Right cardiac atrium (tissue), 5 donors: ENCODE results near the gene NOL6. TPM values are rescaled to one million over a fixed set of nuclear protein-coding genes. Genes with fewer than 3 reads are reported as not detected.

Experiments used
- ATAC-seq, 2 donors: fragments of 200-7000 bp; cut with Tn5 transposase; one replicate each; pipeline versions ENCODE4 v1.8.0 to v1.9.1; 2020; ENCODE audit warnings: moderate library complexity in 2 of 2, mild to moderate bottlenecking in 1 of 2
- DNase-seq, 3 donors: peaks; one replicate each; pipeline ENCODE4 v3.0.0-alpha.2; 2020
- H3K27ac ChIP-seq: one replicate; pipeline ENCODE4 v1.5.1; 2013; ENCODE audit warnings: mild to moderate bottlenecking, low read length, control low read depth, moderate library complexity
- H3K27me3 ChIP-seq: one replicate; pipeline ENCODE4 v1.6.1; 2013; ENCODE audit not compliant: control insufficient read depth, insufficient read depth
- H3K4me1 ChIP-seq: one replicate; pipeline ENCODE4 v1.6.1; 2013; ENCODE audit warnings: low read length; ENCODE audit not compliant: control insufficient read depth, insufficient read depth
- H3K4me3 ChIP-seq: one replicate; pipeline ENCODE4 v1.5.1; 2013; ENCODE audit warnings: low read length, control low read depth
- H3K9me3 ChIP-seq: one replicate; pipeline ENCODE4 v1.6.1; 2013; ENCODE audit warnings: low read length; ENCODE audit not compliant: control insufficient read depth
- WGBS: extraction: QIAGEN DNeasy Blood & Tissue Kit; methylation state at CpG from one replicate; pipeline ENCODE4 v1.1.7; 2013; 5-methylcytosine and 5-hydroxymethylcytosine counted together
- intact Hi-C, 4 donors: fragments of 100-400 bp; cut with DNase I; formaldehyde crosslinking; loops; one replicate each; pipeline versions ENCODE4 v1.11.0 to v1.14.0; 2022 to 2023
- microRNA-seq, 2 donors: library from miRNA; unstranded; fragments of <30 nt; microRNA quantifications; one replicate each; pipeline ENCODE4 v1.2.0, GENCODE V29; 2020 to 2021
- polyA plus RNA-seq: library from polyadenylated mRNA; stranded (reverse); fragments of 200-250 nt; gene quantifications from one replicate; pipeline ENCODE4 v1.2.3, GENCODE V29; 2013
- total RNA-seq, 4 donors: library from RNA; stranded (reverse); fragmentation: NEBNext Ultra II Directional; extraction: Animal tissue kit (Norgen Biotek cat#: 25700); gene quantifications; one replicate each; pipeline ENCODE4 v1.2.1, GENCODE V29; 2021
- donor health status: healthy with polysubstance abuse.
- donor health status: DM: no; HTN: yes; CAD: no.
- donor health status: DM: no; HTN: no; CAD: no.
- donor health status: DM: no; HTN: yes; CAD: no; lungs with severe emphysema.
- donor health status: DM: yes; HTN: yes; CAD: no.

The NOL6 gene
- total and polyA plus RNA-seq, 5 donors = 13.5 to 24.6 (median 15.2) TPM

GRCh38 chr9:33415501-33416038 is 58.2 kb downstream of the NOL6 start:
- ATAC-seq (peak; percentile 79 to 80), DNase-seq (peak; percentile 72 to 93 (median 88))
- H3K9me3 ChIP-seq = no peaks in the 10 kb centered on the region
- no peaks in the 10 kb centered on the region for H3K4me1 ChIP-seq
- no peak overlapping the region for H3K4me3 ChIP-seq
- WGBS = 30% methylated on average over 9 of the region's 9 CpGs
- intact Hi-C loops = loop anchor here in 3 of 4 donors (2.0 to 5.0 kb wide), 3 partner anchors 41 to 43 kb away; no protein-coding TSS in a partner anchor
- no peaks in the 10 kb centered on the region for H3K27me3 ChIP-seq
- no peak overlapping the region for H3K27ac ChIP-seq

- no peaks in the 10 kb centered on the region for H3K9me3 ChIP-seq
- no peak overlapping the region for H3K27ac ChIP-seq
- no peak overlapping the region for H3K4me3 ChIP-seq
- no peaks in the 10 kb centered on the region for H3K4me1 ChIP-seq
- no peak for ATAC-seq
- intact Hi-C loops = loop anchor here in 3 of 4 donors (2.0 to 5.0 kb wide), 3 partner anchors 40 to 43 kb away; no protein-coding TSS in a partner anchor
- DNase-seq = no peak
- WGBS = 62% methylated on average over 13 of the region's 13 CpGs
- no peaks in the 10 kb centered on the region for H3K27me3 ChIP-seq
Observed at GRCh38 chr9:33414889-33415500, 58.7 kb downstream of the NOL6 start.

- no peak for ATAC-seq
- intact Hi-C loops = loop anchor here in 2 of 4 donors (2.0 kb wide), 2 partner anchors 39 to 41 kb away; no protein-coding TSS in a partner anchor
- Histone ChIP-seq H3K27me3 (no peaks in the 10 kb centered on the region), H3K9me3 (no peaks in the 10 kb centered on the region), H3K4me3 (no peak overlapping the region), H3K27ac (no peak overlapping the region), H3K4me1 (no peaks in the 10 kb centered on the region)
- 57% methylated on average over 3 of the region's 3 CpGs for WGBS
- DNase-seq = no peak
Observed at GRCh38 chr9:33414268-33414667, 59.5 kb downstream of the NOL6 start.

Small RNA genes lying within 50 kb of the gene (microRNA-seq; reads per million reads assigned to microRNA genes)
- 0 reads per million in 2 donors for gene MIR6851

Other genes with a start within 250 kb of the NOL6 start
- gene SPINK4, start 233.8 kb downstream of the NOL6 start, total RNA-seq = not detected
- gene SPINK4, start 233.8 kb downstream of the NOL6 start, polyA plus RNA-seq = not detected
- gene BAG1, start 209.2 kb downstream of the NOL6 start, total RNA-seq = 100 to 1,000 TPM; 199 to 229 (median 206) TPM
- 222 TPM for gene BAG1, start 209.2 kb downstream of the NOL6 start, polyA plus RNA-seq
- gene CHMP5, start 208.9 kb downstream of the NOL6 start, total RNA-seq = 10 to 100 TPM; 46.7 to 56.1 (median 52.1) TPM
- 56.7 TPM for gene CHMP5, start 208.9 kb downstream of the NOL6 start, polyA plus RNA-seq
- 10 to 100 TPM; 29.2 to 37.6 (median 31.1) TPM for gene NFX1, start 183.4 kb downstream of the NOL6 start, total RNA-seq
- gene NFX1, start 183.4 kb downstream of the NOL6 start, polyA plus RNA-seq = 12.3 TPM
- 100 to 1,000 TPM in 3 of 4 donors, 10 to 100 TPM in 1; 68.6 to 180 (median 126) TPM for gene AQP7, start 71.4 kb downstream of the NOL6 start, total RNA-seq
- 161 TPM for gene AQP7, start 71.4 kb downstream of the NOL6 start, polyA plus RNA-seq
- 10 to 100 TPM; 15.9 to 77.5 (median 20.2) TPM for gene AQP3, start 26.3 kb downstream of the NOL6 start, total RNA-seq
- 18.7 TPM for gene AQP3, start 26.3 kb downstream of the NOL6 start, polyA plus RNA-seq
- 1 to 10 TPM in 2 of 4 donors, under 1 TPM in 2; 0.62 to 2.4 (median 1.0) TPM for gene ANKRD18B, start 50.3 kb upstream of the NOL6 start, total RNA-seq
- 0.68 TPM for gene ANKRD18B, start 50.3 kb upstream of the NOL6 start, polyA plus RNA-seq